ENCODE measurements around the gene ZC3H4.
A peak's percentile ranks its signal among the peaks of the same experiment; 100 is the strongest.
"Not testable (repeated sequence)": the region's sequence is repeated elsewhere in the genome, so short reads cannot be mapped to it uniquely, and the experiment has no call there.

ZC3H4 gene

DNA sequence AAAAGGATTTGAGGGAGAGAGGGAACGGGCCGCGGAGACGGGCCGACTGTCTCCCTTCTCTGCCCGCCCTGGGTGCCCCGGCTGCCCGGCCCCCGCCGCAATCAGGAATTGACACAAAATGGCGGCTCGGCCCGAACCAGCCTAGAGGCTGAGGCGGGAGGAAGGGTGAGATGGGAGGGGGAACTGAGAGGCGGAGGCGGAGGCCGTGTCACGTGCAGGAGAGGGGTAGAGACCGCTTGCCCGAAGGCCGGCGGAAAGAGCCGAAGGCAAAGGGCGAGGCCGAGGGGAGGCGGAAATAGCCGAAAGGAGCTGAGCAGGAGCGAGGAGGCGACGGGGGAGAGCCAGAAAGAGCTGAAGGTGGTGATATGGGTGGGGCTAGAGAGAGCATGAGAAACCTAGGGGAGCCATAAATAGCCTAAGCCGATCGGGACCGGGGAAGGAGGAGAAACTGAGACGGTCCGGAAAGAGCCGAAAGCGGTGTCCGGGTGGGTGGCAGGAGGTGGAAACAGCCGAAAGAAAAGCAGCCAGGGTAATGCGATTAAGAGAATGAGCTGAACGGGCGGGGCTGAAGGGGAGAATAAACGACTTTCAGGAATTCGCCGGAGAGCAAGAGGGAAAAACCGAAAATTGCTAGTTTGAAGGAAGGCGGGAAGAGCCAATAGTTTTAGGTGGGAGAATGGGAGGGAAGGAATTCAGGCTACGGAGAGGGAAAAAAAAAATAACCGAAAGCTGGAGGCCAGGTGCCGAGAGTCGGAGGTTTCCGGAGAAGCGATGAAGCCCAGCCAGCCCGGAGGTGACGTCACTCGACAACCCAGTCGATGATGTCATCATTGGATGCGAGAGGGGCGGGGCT lies at the start of gene ZC3H4:
Gene ZC3H4 (minus strand): TSS at position 780 of the 853 bp plus-strand sequence. CDS start 1,192 bp downstream, outside the sequence.
- peak; percentile 100 for DNase-seq

DNA sequence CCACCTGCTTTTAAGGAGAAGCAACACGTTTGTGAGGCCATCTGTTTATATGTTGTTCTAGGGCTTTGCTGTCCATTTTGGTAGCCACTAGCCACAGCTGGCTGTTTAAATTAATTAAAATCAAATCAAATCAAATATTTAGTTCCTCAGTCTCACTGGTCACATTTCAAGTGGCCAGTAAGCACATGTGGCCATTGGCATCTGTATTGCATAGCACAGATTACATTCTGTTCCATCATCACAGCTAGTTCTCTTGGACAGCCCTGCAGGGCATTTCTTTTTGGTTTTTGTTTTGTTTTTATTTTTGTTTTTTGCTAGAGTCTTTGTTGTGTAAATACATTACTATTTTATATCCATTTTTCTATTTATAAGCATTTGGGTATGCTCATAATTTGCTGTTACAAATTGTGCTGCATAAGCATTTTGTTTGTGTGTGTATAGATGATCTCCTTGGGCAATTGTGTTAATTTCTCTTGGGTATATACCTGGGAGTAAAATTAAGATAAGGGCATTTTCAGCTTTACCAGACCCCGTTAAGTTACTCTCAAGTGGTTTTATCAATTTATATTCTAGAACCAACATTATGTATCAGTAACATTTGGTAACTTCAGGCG lies 48.4 kb upstream of the ZC3H4 start:
- DNase-seq, result no peak

DNA sequence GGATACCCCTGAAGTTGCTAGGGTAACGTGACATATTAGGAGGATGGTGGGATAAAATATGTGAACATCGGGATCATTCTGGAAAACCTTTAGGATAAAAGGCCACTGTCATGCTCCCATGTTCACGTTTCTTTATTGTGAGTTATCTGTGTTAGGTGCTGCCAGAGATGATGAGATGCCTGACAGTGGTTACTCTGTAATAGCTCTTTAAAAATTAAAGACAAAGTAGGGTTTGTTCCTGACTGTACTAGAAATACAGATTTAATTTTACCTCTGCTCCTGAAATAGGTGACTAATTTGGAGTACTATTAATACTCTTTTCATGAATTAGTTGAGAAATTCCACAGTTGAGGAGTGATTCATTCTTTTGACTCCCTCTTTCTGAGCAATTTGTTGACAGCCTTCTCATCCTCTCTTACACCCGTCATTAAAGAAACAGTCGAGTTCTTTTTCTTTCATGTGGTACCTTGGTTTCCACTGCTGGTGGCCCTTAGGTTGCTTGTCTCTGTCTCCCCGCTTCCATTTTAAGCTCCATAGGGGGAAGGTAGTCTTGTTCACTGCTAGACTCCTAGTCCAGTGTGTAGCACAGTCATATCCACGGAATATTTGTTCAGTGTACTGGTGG lies 45.4 kb upstream of the ZC3H4 start:
- DNase-seq, result peak; percentile 59

DNA sequence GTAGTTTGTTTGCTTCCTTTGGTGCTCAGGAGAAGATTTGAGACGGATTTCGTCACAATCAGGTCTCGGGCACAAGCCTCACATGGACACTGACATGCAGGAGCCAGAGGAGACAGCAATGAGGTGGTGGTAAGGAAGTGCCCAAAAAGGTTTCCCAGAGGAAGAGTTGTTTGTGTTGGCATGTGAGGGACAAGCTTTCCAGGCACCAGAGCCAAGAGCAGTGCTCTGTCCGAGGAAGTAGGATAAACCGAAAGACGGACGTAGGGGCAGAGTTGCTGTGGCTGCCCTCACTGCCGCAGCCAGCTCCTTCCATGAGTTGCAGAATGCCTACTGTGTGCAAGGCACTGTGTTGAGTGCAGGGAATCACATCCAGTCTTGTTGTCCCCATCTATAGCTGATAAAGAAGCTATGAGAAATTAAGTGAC lies 44.8 kb upstream of the ZC3H4 start:
- no peak for DNase-seq

DNA sequence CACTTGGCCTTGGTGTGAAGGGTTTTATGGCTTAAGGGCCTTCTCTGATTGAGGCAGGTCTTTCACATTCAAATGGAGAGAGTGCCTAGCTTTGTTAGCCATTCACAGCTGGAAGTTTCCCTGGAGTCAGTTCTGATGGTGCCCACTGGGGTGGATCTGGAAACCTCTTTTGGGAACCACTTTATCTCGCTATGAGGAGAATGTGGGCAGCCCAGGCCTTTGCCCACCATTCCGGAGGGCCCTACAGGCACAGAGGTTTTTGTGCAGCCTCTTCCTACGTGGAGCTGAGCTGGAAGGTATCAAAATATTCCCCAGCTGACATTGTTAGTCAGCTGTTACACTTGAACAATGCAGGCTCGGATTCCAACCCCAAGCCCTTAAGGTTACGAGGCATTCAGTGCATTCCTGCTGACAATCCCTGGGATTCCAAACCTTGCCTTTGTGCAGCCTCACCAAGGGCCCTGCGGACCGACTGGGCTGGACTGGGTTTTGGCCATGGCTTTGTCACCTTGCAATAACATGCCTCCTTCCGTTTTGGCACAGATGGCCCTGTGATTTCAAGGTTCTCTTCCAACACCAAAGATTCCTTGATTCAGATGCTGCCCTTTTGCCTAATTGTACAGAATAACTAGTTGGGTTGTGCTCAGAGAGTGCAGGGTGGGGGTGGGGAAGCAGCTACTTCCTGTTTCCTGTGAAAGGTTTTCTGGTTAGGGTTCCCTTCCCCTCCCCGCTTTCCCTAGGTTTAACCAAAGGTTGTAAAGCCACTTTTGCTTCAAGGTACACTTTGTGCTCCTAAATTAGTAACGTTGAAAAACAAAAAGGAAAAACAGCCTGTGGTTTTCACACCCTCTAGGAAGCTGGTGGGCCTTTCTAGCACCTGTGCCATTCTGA lies 44.1 kb upstream of the ZC3H4 start:
- peak; percentile 51 for DNase-seq

DNA sequence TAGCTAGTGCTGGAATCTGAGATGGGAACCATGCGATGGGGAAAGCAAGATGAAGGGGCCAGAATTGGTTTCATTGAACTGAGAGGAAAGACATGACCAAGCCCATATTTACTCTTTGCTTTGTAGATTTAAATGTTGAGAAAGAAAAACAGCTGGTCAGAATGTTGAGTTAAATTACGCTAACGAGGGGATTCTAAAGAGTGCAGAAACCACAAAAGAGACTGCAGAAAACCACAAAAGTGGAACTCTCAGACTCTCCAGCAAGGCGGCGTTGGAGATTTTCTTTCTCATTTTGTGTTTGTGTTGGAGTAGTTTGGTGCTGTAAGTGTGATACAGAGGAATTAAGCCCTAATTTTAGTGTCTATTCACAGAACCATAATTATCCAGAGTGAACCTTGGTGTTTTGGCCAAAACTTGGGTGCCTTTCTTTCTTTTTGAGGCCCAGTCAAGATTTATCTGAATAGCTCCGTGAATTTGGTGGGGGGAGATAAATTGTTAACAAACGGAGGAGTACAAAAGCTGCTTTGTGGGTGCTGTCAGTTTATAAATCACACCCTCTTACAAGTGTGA lies 43.4 kb upstream of the ZC3H4 start:
- DNase-seq, result peak; percentile 47

DNA sequence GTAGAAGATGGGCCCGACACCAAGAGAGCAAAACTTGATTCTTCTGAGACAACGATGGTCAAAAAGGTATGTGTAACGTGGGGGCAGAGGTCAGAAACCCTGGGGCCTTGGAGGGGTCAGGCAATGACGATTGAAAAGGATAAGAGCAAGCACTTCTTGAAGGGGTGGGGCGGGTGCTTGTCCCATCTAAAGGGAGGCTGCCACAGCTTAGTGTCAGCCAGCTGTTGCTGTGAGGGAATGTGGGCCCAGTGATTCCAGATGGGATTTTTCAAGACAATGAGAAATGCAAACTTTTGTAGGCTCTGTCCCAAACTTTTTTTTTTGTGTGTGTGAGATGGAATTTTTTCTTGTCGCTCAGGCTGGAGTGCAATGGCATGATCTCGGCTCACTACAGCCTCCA lies 41.6 kb upstream of the ZC3H4 start:
- no peak for DNase-seq

DNA sequence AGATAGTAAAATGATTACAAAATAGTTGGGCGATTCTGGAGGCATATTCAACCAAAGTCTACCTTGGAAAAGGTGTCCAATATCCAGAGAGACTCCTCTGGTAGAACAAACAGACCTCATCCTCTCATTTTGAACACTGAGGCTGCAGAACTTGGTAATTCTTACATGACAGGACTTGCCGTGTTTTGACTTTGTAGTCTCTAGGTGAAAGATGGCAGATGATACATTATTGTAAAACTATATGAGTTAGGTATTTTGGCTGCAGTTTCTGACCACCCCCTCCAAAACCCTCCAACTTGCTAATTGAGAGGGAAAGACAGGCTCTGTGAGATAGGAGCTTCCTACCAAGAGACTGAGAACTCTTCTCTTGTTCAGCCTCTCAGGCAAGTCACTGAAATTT lies 39.7 kb upstream of the ZC3H4 start:
- DNase-seq, result no peak

DNA sequence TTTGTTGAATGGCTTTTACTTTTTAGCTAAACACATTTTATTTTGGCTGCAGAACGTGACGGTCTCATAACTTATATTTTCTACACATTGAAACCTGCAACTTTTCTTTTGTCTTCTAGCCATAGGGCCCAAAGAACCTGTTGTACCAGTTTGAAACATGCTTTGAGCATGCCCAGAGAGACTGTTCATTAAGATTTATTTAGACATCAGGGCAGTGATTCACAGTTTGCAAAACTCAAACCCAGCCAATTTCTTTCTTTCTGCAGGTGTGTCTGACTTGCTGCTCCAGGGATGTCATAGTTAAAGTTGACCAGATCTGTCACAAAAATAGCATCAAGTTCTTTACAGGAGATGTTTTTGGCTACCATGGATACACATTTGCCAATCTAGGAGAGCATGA lies 39.1 kb upstream of the ZC3H4 start:
- no peak for DNase-seq

DNA sequence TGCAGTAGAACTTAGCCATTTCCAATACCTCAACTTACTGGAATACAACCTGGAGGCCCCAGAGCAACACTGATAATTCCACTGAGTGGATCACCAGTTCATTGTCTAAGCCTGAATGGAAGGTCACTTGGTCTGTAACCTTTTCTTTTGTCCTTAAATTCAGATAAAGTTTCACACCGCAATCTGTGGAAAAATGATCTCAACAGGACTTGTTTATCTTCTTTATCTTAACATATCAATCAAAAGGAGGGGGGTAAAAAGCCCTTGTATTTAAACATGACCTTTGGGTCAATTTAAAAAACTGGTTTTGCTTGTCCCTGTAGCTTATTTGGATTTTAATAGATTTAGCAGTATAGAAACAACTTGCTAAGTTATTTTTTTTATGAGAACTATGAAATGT lies 38.6 kb upstream of the ZC3H4 start:
- no peak for DNase-seq

DNA sequence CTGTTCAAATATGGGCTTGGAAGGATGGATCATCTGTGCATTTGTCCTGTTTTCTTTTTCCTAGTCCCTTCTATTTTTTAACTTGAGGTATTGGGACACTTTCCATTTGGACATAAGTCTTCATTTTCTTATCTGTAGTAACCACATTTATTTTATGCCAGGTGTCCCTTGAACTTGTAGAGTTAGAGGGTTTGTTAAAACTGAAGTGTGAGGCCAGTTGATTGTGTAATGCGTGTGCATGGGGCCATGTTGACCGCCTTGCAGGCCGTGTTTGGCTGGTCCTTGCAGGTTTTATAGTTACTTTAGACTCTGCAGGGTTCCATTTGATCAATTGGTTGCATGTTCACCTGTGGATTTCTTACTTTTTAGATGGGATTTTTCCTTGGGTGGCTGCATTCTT lies 38.1 kb upstream of the ZC3H4 start:
- no peak for DNase-seq

DNA sequence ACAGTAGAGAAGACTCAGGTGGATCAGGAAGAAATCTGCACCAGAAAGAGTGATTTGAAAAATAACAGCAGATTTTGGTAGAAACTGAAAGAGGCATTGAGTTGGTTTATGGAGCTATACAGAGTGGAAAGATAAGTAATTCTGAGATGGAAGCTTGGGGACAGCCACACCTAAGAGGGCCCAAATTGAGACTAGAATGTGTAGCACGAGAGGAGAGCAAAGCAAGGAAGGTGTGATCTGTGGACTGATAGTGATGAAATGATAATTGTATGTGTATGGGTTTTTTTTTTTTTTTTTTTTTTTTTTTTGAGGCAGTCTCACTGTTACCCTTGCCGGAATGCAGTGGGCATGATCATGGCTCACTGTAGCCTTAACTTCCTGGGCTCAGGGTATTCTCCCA lies 33.3 kb upstream of the ZC3H4 start:
- no peak for DNase-seq

DNA sequence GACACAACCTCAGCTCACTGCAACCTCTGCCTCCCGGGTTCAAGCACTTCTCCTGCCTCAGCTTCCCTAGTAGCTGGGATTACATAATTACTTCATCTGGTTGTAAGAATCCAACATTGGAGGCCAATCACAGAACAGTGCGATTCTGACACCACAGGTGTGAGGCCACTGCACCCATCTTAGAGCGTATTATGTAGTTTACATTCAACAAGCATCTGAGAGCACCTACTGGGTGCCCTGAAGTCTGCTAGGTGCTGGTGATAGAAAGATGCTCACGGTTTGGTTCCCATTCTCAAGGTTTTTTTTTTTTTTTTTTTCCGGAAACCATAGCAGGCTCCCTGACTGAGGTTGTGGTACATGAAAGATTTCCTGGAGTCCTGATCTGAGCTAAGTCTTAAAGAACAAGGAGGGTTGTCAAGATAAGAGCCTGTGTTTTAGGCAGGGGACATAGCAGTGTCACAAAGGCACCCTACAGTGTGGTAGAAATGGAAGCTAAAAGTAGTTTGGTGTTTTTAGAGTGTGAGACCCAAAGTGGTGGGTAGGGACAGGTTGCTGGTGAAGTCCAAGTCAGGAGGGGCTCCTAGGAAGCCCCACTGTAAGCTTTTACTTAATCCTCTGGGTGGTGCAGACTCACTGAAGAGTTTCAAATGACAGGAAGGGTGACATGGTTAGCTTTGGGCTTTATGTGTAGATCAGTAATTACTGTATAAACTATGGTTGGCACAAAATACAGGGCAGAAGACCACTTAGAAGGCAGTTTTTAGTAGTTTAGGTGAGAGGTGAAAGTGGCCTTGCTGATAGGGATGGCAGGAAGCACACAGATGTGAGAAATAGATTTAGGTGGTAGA lies 32.3 kb upstream of the ZC3H4 start:
- DNase-seq, result peak; percentile 59

DNA sequence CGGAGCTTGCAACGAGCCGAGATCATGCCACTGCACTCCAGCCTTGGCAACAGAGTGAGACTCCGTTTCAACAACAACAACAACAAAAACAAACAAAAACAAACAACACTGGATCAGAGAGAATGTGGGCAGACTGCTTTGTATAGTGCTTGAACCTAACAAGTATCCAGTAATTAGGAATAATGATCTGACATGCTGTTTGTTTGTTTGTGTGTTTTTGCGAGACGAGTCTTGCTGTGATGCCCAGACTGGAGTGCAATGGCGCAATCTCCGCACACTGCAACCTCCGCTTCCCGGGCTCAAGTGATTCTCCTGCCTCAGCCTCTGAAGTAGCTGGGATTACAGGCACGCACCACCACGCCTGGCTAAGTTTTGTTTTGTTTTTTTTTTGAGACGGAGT lies 31.1 kb upstream of the ZC3H4 start:
- no peak for DNase-seq

DNA sequence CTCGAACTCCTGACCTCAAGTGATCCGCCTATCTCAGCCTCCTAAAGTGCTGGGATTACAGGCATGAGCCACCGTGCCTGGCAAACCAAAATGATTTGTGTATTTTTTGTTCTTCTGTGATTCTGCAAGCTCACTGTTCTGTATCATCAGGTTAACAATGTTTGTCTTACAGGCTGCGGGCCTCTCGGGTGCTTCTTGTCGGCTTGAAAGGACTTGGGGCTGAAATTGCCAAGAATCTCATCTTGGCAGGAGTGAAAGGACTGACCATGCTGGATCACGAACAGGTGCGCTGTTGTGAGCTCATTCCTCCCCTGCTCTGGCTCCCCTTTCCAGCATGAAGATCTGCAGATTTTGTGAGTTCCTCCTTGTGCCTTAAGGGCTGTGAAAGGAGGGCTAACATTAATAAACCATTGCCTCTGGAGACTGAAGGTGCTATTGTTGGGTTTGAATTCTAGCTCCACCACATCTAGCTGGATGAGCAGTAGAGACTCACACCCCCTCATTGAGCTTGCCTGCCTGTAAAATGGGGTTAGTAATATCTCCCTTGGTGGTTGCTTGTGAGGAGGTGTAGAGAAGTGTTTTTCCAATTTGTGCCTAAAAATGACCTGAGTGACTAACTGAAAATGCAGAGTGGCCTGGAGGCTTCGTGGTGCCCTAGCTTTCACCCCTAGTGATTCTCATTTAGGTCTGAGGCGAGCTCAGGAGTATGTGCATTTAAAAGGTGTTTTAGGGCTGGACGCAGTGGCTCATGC lies 29.9 kb upstream of the ZC3H4 start:
- no peak for DNase-seq

DNA sequence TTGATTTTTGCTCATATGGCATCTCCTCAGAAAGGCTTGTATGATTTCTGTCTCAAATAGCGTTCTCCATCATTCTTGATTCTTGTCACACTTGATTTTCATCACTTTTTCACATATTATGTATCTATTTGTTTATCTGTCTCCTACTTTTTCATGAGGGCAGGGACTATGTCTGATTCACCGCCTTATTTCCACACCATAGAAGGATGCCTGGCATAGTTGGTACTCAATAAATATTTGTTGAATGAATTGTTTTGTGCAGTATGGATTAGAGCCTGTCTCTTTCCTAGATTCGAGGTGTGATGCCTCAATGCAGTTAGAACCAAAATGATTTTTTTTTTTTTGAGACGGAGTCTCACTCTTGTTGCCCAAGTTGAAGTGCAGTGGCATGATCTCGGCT lies 29.2 kb upstream of the ZC3H4 start:
- DNase-seq, result no peak

DNA sequence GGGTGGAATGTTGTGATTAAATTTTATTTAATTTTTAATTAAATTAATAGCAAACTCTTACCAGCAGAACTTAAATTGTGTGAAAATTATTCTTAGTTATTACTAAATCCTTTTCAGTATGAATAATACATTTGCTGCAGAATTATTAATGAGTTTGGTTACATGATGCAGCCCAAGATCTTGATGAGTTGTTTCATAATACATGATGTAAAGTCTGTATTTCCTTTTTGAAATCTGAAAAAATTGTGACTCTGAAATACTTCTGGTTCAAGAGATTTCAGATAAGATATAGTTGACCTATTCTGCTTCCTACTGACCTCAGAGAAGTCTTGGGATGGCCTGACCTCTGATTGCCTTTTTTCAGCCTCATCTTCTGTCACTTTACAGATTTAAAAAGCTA lies 28.1 kb upstream of the ZC3H4 start:
- DNase-seq, result no peak

DNA sequence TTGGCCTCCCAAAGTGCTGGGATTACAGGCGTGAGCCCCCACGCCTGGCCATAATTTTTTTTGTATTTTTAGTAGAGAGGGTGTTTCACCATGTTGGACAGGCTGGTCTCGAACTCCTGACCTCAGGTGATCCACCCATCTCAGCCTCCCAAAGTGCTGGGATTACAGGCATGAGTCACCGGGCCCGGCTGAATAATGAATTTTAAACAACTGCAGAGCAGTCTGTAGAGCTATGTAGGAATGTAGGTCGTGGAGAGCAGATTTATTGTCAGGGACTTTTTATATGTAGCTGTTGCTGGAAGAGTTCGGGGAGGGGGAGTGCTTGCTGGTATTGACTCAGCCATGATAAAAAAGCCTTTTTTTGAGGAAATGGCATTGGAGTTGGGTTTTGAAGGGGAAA lies 27.7 kb upstream of the ZC3H4 start:
- DNase-seq, result not testable (repeated sequence)

DNA sequence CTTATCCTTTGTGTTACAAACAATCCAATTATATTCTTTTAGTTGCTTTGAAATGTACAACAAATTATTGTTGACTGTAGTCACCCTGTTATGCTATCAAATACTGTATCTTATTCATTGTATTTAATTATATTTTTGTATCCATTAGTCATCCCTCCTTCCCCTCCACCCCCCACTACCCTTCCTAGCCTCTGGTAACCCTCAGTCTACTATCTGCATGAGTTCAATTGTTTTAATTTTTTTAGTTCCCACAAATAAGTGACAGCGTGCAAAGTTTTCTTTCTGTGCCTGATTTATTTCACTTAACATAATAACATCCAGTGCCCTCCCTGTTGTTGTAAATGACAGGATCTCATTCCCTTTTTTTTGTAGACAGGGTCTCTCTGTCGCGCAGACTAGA lies 21.6 kb upstream of the ZC3H4 start:
- no peak for DNase-seq

DNA sequence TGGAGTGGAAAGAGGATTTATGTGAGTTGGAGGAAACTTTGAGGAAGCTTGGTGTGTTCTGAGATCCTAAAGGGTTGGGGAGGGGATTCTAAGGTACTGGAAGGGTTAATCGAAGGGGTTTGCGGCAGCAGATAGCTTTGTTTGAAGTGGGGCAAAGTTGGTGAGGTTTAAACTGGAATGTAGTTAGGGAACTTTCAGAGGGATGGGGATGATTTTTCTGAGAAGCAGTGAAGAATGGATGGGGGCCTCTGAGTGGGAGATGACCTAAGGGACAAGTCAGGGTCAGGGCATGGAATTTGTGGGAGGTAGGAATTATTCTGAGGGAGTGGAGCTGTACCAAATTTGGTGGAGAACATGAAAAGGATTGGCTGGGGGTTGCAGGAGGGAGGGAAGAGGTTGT lies 21.0 kb upstream of the ZC3H4 start:
- no peak for DNase-seq

DNA sequence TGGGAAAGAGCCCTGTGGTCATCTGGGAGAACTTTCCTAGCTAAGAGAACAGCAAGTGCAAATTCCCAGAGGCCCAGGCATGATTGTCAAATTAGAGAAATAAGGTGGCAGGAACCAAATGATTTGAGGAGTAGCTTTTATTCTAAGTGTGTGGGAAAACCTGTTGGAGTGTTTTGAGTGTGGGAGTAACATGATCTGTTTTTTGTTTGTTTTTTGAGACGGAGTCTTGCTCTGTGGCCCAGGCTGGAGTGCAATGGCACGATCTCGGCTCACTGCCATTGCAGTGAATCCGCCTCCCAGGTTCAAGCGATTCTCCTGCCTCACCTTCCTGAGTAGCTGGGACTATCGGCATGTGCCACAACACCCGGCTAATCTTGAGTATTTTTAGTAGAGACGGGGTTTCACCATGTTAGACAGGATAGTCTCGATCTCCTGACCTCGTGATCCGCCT lies 19.5 kb upstream of the ZC3H4 start:
- DNase-seq, result no peak
